ENCODE measurements around the gene ABI3BP. TPM values are rescaled to one million over a fixed set of nuclear protein-coding genes. Genes with fewer than 3 reads are reported as not detected.

ABI3BP gene
- total and polyA plus RNA-seq, 2 experiments from 2014 or later, result 0.42 to 0.57 TPM

GRCh38 chr3:100796556-100796955 is 196.7 kb downstream of the ABI3BP start:
- peak; percentile 32; the same call in 1 of the 3 replicates for ATAC-seq
- TF ChIP-seq, protein P1, sequence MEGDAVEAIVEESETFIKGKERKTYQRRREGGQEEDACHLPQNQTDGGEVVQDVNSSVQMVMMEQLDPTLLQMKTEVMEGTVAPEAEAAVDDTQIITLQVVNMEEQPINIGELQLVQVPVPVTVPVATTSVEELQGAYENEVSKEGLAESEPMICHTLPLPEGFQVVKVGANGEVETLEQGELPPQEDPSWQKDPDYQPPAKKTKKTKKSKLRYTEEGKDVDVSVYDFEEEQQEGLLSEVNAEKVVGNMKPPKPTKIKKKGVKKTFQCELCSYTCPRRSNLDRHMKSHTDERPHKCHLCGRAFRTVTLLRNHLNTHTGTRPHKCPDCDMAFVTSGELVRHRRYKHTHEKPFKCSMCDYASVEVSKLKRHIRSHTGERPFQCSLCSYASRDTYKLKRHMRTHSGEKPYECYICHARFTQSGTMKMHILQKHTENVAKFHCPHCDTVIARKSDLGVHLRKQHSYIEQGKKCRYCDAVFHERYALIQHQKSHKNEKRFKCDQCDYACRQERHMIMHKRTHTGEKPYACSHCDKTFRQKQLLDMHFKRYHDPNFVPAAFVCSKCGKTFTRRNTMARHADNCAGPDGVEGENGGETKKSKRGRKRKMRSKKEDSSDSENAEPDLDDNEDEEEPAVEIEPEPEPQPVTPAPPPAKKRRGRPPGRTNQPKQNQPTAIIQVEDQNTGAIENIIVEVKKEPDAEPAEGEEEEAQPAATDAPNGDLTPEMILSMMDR (conservative IDR thresholded peaks at IDR 0.05; ENCODE audit: low read depth in 2 of 2), result peak; percentile 52 to 57
- TF ChIP-seq EZH2phosphoT487 (IDR thresholded peaks at IDR 0.05; ENCODE audit: unreplicated experiment), result no peak

GRCh38 chr3:100789579-100789978 is 203.6 kb downstream of the ABI3BP start:
- Mint-ChIP-seq H3K36me3 (ENCODE audit: low read depth) (no peaks in the 10 kb centered on the region), H3K4me3 (no peak overlapping the region), H3K27ac (no peak overlapping the region), H3K27me3 (ENCODE audit: insufficient read depth, low read depth, poor library complexity) (peaks cover 2% of the 10 kb centered on the region), H3K9me3 (peaks cover 1% of the 10 kb centered on the region; the same call in 1 of the 3 replicates), H3K4me1 (0 out of 3 replicates have a peak, but pooled peaks cover 2% of the 10 kb centered on the region)
- no peaks in the 10 kb centered on the region for H3K79me2 ChIP-seq (replicated peaks; ENCODE audit: insufficient read depth)
- DNase-seq (ENCODE audit: low spot score) (no peak), ATAC-seq (no peak)
- H3K27me3 ChIP-seq (ENCODE audit: insufficient read depth), result no peaks in the 10 kb centered on the region
- no peak overlapping the region for H2AFZ ChIP-seq
- no peaks in the 10 kb centered on the region for H3F3A ChIP-seq (replicated peaks; ENCODE audit: low read depth)
- no peaks in the 10 kb centered on the region for H3K36me3 ChIP-seq (ENCODE audit: insufficient read depth)
- H3K27ac ChIP-seq (ENCODE audit: low read depth), result no peak overlapping the region
- H4K20me1 ChIP-seq (replicated peaks; ENCODE audit: insufficient read depth), result no peaks in the 10 kb centered on the region
- TF ChIP-seq EZH2 (IDR thresholded peaks at IDR 0.05; ENCODE audit: low read depth, unreplicated experiment), result no peak
- TF ChIP-seq CREB1 (CRISPR knock-in tag; IDR thresholded peaks at IDR 0.05; ENCODE audit: low read depth), result no peak
- TF ChIP-seq ZNF331 (CRISPR knock-in tag; IDR thresholded peaks at IDR 0.05; ENCODE audit: low read depth), result no peak
- TF ChIP-seq, protein P1 (conservative IDR thresholded peaks at IDR 0.05; ENCODE audit: low read depth in 2 of 2), result no peak
- TF ChIP-seq ZNF462 (CRISPR knock-in tag; IDR thresholded peaks at IDR 0.05), result no peak
- H3K4me1 ChIP-seq (ENCODE audit: insufficient read depth), result no peaks in the 10 kb centered on the region
- no peak overlapping the region for H3K4me3 ChIP-seq
- no peak overlapping the region for H3K4me2 ChIP-seq
- H3K9me2 ChIP-seq (ENCODE audit: insufficient read depth), result no peaks in the 10 kb centered on the region

More at GRCh38 chr3:100796556-100796955, 196.7 kb downstream of the ABI3BP start:
- no peaks in the 10 kb centered on the region for H3K9me2 ChIP-seq (ENCODE audit: insufficient read depth)
- H3K9me3 Mint-ChIP-seq, result no peaks in the 10 kb centered on the region
- H3K27ac Mint-ChIP-seq, result no peak overlapping the region
- H3K4me1 ChIP-seq (ENCODE audit: insufficient read depth), result no peaks in the 10 kb centered on the region
- H3K4me3 Mint-ChIP-seq, result no peak overlapping the region
- H2AFZ ChIP-seq, result peak overlapping the region; percentile 40; the same call in 1 of the 2 replicates
- H3K27ac ChIP-seq (ENCODE audit: low read depth), result no peak overlapping the region
- no peaks in the 10 kb centered on the region for H3K79me2 ChIP-seq (replicated peaks; ENCODE audit: insufficient read depth)
- no peaks in the 10 kb centered on the region for H3K27me3 Mint-ChIP-seq (ENCODE audit: insufficient read depth, low read depth, poor library complexity)
- DNase-seq (ENCODE audit: low spot score), result peak; percentile 53
- H3K36me3 ChIP-seq (ENCODE audit: insufficient read depth), result no peaks in the 10 kb centered on the region
- no peaks in the 10 kb centered on the region for H3K36me3 Mint-ChIP-seq (ENCODE audit: low read depth)
- H3K4me3 ChIP-seq, result no peak overlapping the region
- no peaks in the 10 kb centered on the region for H4K20me1 ChIP-seq (replicated peaks; ENCODE audit: insufficient read depth)
- no peaks in the 10 kb centered on the region for H3K27me3 ChIP-seq (ENCODE audit: insufficient read depth)
- no peak overlapping the region for H3K4me2 ChIP-seq
- no peaks in the 10 kb centered on the region for H3F3A ChIP-seq (replicated peaks; ENCODE audit: low read depth)
- peaks cover 2% of the 10 kb centered on the region; the same call in 1 of the 3 replicates for H3K4me1 Mint-ChIP-seq

All from GM23338 (cell line).